Lower leg skin (tissue), 4 donors: ENCODE data around the gene METTL26. TPM values are rescaled to one million over a fixed set of nuclear protein-coding genes. Genes with fewer than 3 reads are reported as not detected.

ENCODE experiments used
- DNase-seq, 2 donors: peaks; one replicate each; pipeline ENCODE4 v3.0.0-alpha.2; 2019; ENCODE audit warnings: low spot score in 2 of 2
- H3K4me3 ChIP-seq: fragments of 200-600 bp; sonication (generic); 2 replicates; pipeline ENCODE4 v1.5.1; 2017; ENCODE audit warnings: mild to moderate bottlenecking, low read depth; ENCODE audit not compliant: poor library complexity, severe bottlenecking
- CTCF ChIP-seq, 3 donors: fragments of 450-650 bp; IDR thresholded peaks; one replicate each; pipeline ENCODE4 v1.5.1; 2016; ENCODE audit warnings: antibody characterized with exemption in 3 of 3, mild to moderate bottlenecking in 3 of 3, moderate library complexity in 2 of 3
- POLR2A ChIP-seq, 2 donors: fragments of 450-650 bp; IDR thresholded peaks; one replicate each; pipeline ENCODE4 v1.6.1; 2016 to 2017; ENCODE audit warnings: antibody characterized with exemption in 2 of 2, mild to moderate bottlenecking in 1 of 2, moderate library complexity in 1 of 2
- WGBS, 2 donors: methylation state at CpG; one replicate each; pipeline ENCODE4 v1.1.5; 2018; 5-methylcytosine and 5-hydroxymethylcytosine counted together
- intact Hi-C: fragments of 100-400 bp; cut with DNase I; formaldehyde crosslinking; loops from one replicate; pipeline ENCODE4 v1.15.0; 2023; ENCODE audit warnings: low total_unique reads
- total RNA-seq, 4 donors: library from RNA; depleted of rRNA; stranded (reverse); fragments of >200 nt; gene quantifications; one replicate each; pipeline ENCODE4 v1.1.0, GENCODE V29; 2016

The METTL26 gene
- total RNA-seq, 4 donors from 2014 or later: 108 to 161 (median 111) TPM

- no peak overlapping the region for H3K4me3 ChIP-seq
- intact Hi-C loops: no loop called here
- no peak for TF ChIP-seq POLR2A (IDR thresholded peaks at IDR 0.05)
- TF ChIP-seq CTCF (IDR thresholded peaks at IDR 0.05): no peak
- 49 to 54% methylated on average over 6 to 22 of the region's 25 CpGs for WGBS, 2 donors
- no peak for DNase-seq
These were observed 39.9 kb upstream of the METTL26 start for GRCh38 chr16:675884-676564.

GRCh38 chr16:674968-675883, 39.1 kb upstream of the METTL26 start, which contains the start of gene RHBDL1:
RHBDL1 (plus strand) TSS chr16:675671; CDS start chr16:675791, 120 bp downstream.
- TF ChIP-seq POLR2A (IDR thresholded peaks at IDR 0.05) (no peak), CTCF (IDR thresholded peaks at IDR 0.05) (no peak)
- DNase-seq: no peak
- intact Hi-C loops: no loop called here
- WGBS, 2 donors: 10 to 11% methylated on average over 33 to 37 of the region's 73 CpGs
- no peak within 1 kb of the TSS for H3K4me3 ChIP-seq

GRCh38 chr16:674214-674881, 38.2 kb upstream of the METTL26 start:
- intact Hi-C loops: no loop called here
- TF ChIP-seq POLR2A (IDR thresholded peaks at IDR 0.05): no peak
- TF ChIP-seq CTCF (IDR thresholded peaks at IDR 0.05): no peak
- H3K4me3 ChIP-seq: no peak overlapping the region
- 79 to 97% methylated on average over 13 to 20 of the region's 22 CpGs for WGBS, 2 donors
- no peak for DNase-seq

GRCh38 chr16:673399-673991, 37.4 kb upstream of the METTL26 start:
- no peak for TF ChIP-seq POLR2A (IDR thresholded peaks at IDR 0.05)
- no peak for TF ChIP-seq CTCF (IDR thresholded peaks at IDR 0.05)
- intact Hi-C loops: no loop called here
- H3K4me3 ChIP-seq: no peak overlapping the region
- WGBS, 2 donors: 86 to 89% methylated on average over 18 of the region's 18 CpGs
- no peak for DNase-seq

- TF ChIP-seq POLR2A (IDR thresholded peaks at IDR 0.05): no peak
- TF ChIP-seq CTCF (IDR thresholded peaks at IDR 0.05): no peak
- 93% methylated on average over 18 to 21 of the region's 21 CpGs for WGBS, 2 donors
- intact Hi-C loops: no loop called here
- DNase-seq: no peak
- H3K4me3 ChIP-seq: no peak overlapping the region
These were observed 36.7 kb upstream of the METTL26 start for GRCh38 chr16:672851-673250.
